Heart right ventricle (tissue), 16 donors: ENCODE measurements around the gene EVI2A. TPM values are rescaled to one million over a fixed set of nuclear protein-coding genes. Genes with fewer than 3 reads are reported as not detected.

ENCODE experiments used
- ATAC-seq, 8 donors: fragments of 200-7000 bp; cut with Tn5 transposase; one replicate each; pipeline ENCODE4 v1.9.1; 2020; ENCODE audit warnings: mild to moderate bottlenecking in 8 of 8, moderate library complexity in 8 of 8, moderate number of reproducible peaks in 1 of 8
- DNase-seq, 2 donors: peaks; one replicate each; pipeline ENCODE4 v3.0.0-alpha.2; 2020
- H3K27ac ChIP-seq, 10 donors: fragments of 200-600 bp; sonication (generic) in 2 of 10; one replicate each; pipeline versions ENCODE4 v1.5.0 to v1.8.0; 2020 to 2022; ENCODE audit warnings: mild to moderate bottlenecking in 3 of 10
- H3K27me3 ChIP-seq, 7 donors: fragments of 200-600 bp; one replicate each; pipeline ENCODE4 v1.8.0; 2021 to 2022; ENCODE audit warnings: mild to moderate bottlenecking in 2 of 7
- H3K36me3 ChIP-seq, 9 donors: fragments of 200-600 bp; sonication (generic) in 1 of 9; one replicate each; pipeline versions ENCODE4 v1.5.0 to v1.8.0; 2020 to 2022; ENCODE audit warnings: mild to moderate bottlenecking in 2 of 9
- H3K4me1 ChIP-seq, 9 donors: fragments of 200-600 bp; sonication (generic) in 1 of 9; one replicate each; pipeline versions ENCODE4 v1.5.0 to v1.8.0; 2020 to 2022; ENCODE audit warnings: mild to moderate bottlenecking in 4 of 9
- H3K4me3 ChIP-seq, 10 donors: fragments of 200-600 bp; sonication (generic) in 2 of 10; one replicate each; pipeline versions ENCODE4 v1.5.0 to v1.8.0; 2020 to 2022; ENCODE audit warnings: mild to moderate bottlenecking in 7 of 10, moderate library complexity in 2 of 10
- H3K9me3 ChIP-seq, 11 donors: fragments of 200-600 bp in 10 of 11; sonication (generic) in 2 of 11; one replicate each; pipeline versions ENCODE4 v1.5.0 to v1.8.0; 2013 to 2022; ENCODE audit warnings: mild to moderate bottlenecking in 2 of 11, control low read depth in 1 of 11, moderate library complexity in 1 of 11
- CTCF ChIP-seq, 9 donors: fragments of 200-600 bp; sonication (generic) in 2 of 9; IDR thresholded peaks; one replicate each; pipeline versions ENCODE4 v1.5.0 to v1.8.0; 2021 to 2022; ENCODE audit warnings: antibody characterized with exemption in 9 of 9, mild to moderate bottlenecking in 5 of 9, moderate library complexity in 1 of 9
- WGBS, 2 donors: extraction: QIAGEN DNeasy Blood & Tissue Kit; methylation state at CpG; one replicate each; pipeline ENCODE4 v1.1.7; 2013; ENCODE audit warnings: inconsistent platforms in 1 of 2; 5-methylcytosine and 5-hydroxymethylcytosine counted together
- intact Hi-C, 10 donors: fragments of 100-400 bp; cut with DNase I; formaldehyde crosslinking; loops; one replicate each; pipeline versions ENCODE4 v1.11.1 to v1.14.2; 2022
- polyA plus RNA-seq, 2 donors: library from polyadenylated mRNA; stranded (reverse); fragments of 200-250 nt; gene quantifications; one replicate each; pipeline ENCODE4 v1.2.3, GENCODE V29; 2013
- total RNA-seq, 10 donors: library from RNA; stranded (reverse); fragmentation: NEBNext Ultra II Directional in 3 of 10; extraction: Animal tissue kit (Norgen Biotek cat#: 25700) in 3 of 10; gene quantifications; one replicate each; pipeline versions ENCODE4 v1.2.1 to v1.2.4, GENCODE V29; 2021 to 2023
- donor health status: Arrhythmogenic right ventricular cardiomyopathy.
- donor health status: ischemic (EF 13 %, LVEDD 7.1; RV severe dilation, severe dysfunction).
- donor health status: healthy with polysubstance abuse.
- donor health status: DM: no; HTN: yes; CAD: no.
- donor health status: DM: no; HTN: no; CAD: no.
- donor health status: ischemic (EF 25% LVEDD 6.9; RV normal size, moderate dysfunction).
- donor health status: ischemic (EF 25% LVEDD 5.7; RV mildly dilated, moderate dysfunction).
- donor health status: healthy.
- donor health status: DM: yes; HTN: yes; CAD: no.
- donor health status: Ischemic cardiomyopathy.
- donor health status: ischemic (EF 35%, LVEDD 5.7; RV mildly dilated, moderate dysfunction).
- donor health status: nonischemic (EF 11% LVEDD 7.7; RV severe dilation, severe dysfunction).
- donor health status: DM: yes; HTN: yes; CAD: no.
- donor health status: PGD.
- donor health status: ischemic (EF 29% LVEDD 5.4; RV normal size, mild dysfunction).
- donor health status: nonischemic (EF 23%, LVEDD 6.1; RV moderate dilation, normal function).

Gene EVI2A
- total and polyA plus RNA-seq, 12 donors, result 0.50 to 9.0 (median 1.6) TPM

- intact Hi-C loops, result no loop called here
- Histone ChIP-seq H3K9me3 (no peaks in the 10 kb centered on the region), H3K27ac (peak overlapping the region in 3 of 10 donors; percentile 5 to 11 (median 8)), H3K27me3 (no peaks in the 10 kb centered on the region), H3K4me3 (no peak overlapping the region), H3K36me3 (peaks cover 0 to 100% (median 26%) of the 10 kb centered on the region in 9 donors), H3K4me1 (peaks cover 0 to 13% (median 0%) of the 10 kb centered on the region in 9 donors)
- no peak for TF ChIP-seq CTCF (IDR thresholded peaks at IDR 0.05)
- no peak for DNase-seq
- ATAC-seq, result peak in 4 of 8 donors; percentile 31 to 77 (median 54)
- WGBS, 2 donors, result 80 to 82% methylated on average over 6 of the region's 6 CpGs
These were observed 18.7 kb upstream of the EVI2A start for GRCh38 chr17:31339906-31340661.

GRCh38 chr17:31329221-31329620 is 7.8 kb upstream of the EVI2A start:
- Histone ChIP-seq H3K4me3 (no peak overlapping the region), H3K9me3 (no peaks in the 10 kb centered on the region), H3K4me1 (no peaks in the 10 kb centered on the region), H3K36me3 (peaks cover 0 to 82% (median 18%) of the 10 kb centered on the region in 9 donors), H3K27me3 (no peaks in the 10 kb centered on the region), H3K27ac (no peak overlapping the region)
- ATAC-seq (no peak), DNase-seq (no peak)
- TF ChIP-seq CTCF (IDR thresholded peaks at IDR 0.05), result no peak
- intact Hi-C loops, result loop anchor here in 1 of 10 donors (10.0 kb wide), 1 partner anchor 84 kb away; no protein-coding TSS in a partner anchor

- intact Hi-C loops, result loop anchor here in 1 of 10 donors (10.0 kb wide), 1 partner anchor 83 kb away; no protein-coding TSS in a partner anchor
- H3K4me3 ChIP-seq, result no peak overlapping the region
- H3K27me3 ChIP-seq, result no peaks in the 10 kb centered on the region
- no peaks in the 10 kb centered on the region for H3K9me3 ChIP-seq
- TF ChIP-seq CTCF (IDR thresholded peaks at IDR 0.05), result no peak
- DNase-seq, result no peak
- H3K27ac ChIP-seq, result peak overlapping the region in 1 of 10 donors; percentile 15
- H3K4me1 ChIP-seq, result no peaks in the 10 kb centered on the region
- peaks cover 0 to 77% (median 18%) of the 10 kb centered on the region in 9 donors for H3K36me3 ChIP-seq
- no peak for ATAC-seq
These were observed 6.7 kb upstream of the EVI2A start for GRCh38 chr17:31328160-31328535.

- Histone ChIP-seq H3K27me3 (no peaks in the 10 kb centered on the region), H3K36me3 (peaks cover 0 to 73% (median 18%) of the 10 kb centered on the region in 9 donors), H3K27ac (no peak overlapping the region), H3K9me3 (no peaks in the 10 kb centered on the region), H3K4me1 (peaks cover 0 to 3% (median 0%) of the 10 kb centered on the region in 9 donors), H3K4me3 (no peak overlapping the region)
- DNase-seq (no peak), ATAC-seq (no peak)
- WGBS, 2 donors, result 96 to 98% methylated on average over 12 of the region's 12 CpGs
- intact Hi-C loops, result loop anchor here in 1 of 10 donors (10.0 kb wide), 1 partner anchor 83 kb away; no protein-coding TSS in a partner anchor
- TF ChIP-seq CTCF (IDR thresholded peaks at IDR 0.05), result no peak
These were observed 6.2 kb upstream of the EVI2A start for GRCh38 chr17:31327534-31328159.
